NCI-H748 (cell line): ENCODE measurements around the gene EREG.
"Not testable (repeated sequence)": the region's sequence is repeated elsewhere in the genome, so short reads cannot be mapped to it uniquely, and the experiment has no call there.

ENCODE experiments used
- DNase-seq: peaks from one replicate; lab custom pipeline; 2025; ENCODE audit not compliant: unreplicated experiment; lab: John Stamatoyannopoulos, UW

The EREG gene

GRCh38 chr4:74340421-74340820, 24.5 kb upstream of the EREG start:
- not testable (repeated sequence) for DNase-seq

GRCh38 chr4:74344031-74344430, 20.9 kb upstream of the EREG start:
- no peak for DNase-seq

- no peak for DNase-seq
Measured at GRCh38 chr4:74353858-74354257, 11.1 kb upstream of the EREG start.

- DNase-seq = no peak
Measured at GRCh38 chr4:74357965-74358364, 7.0 kb upstream of the EREG start.

GRCh38 chr4:74361671-74362070, 3.3 kb upstream of the EREG start:
- no peak for DNase-seq

GRCh38 chr4:74362347-74362746, 2.6 kb upstream of the EREG start:
- no peak for DNase-seq

GRCh38 chr4:74364256-74364651, 691 bp upstream of the EREG start:
- DNase-seq = no peak

- DNase-seq = peak; percentile 57
Measured at GRCh38 chr4:74365761-74366160, 816 bp downstream of the EREG start.

GRCh38 chr4:74366367-74366911, 1.5 kb downstream of the EREG start:
- DNase-seq = no peak

- no peak for DNase-seq
Measured at GRCh38 chr4:74367656-74368290, 2.8 kb downstream of the EREG start.

GRCh38 chr4:74368596-74368995, 3.7 kb downstream of the EREG start:
- DNase-seq = no peak

- DNase-seq = no peak
Measured at GRCh38 chr4:74369855-74370254, 4.9 kb downstream of the EREG start.

- DNase-seq = peak; percentile 18
Measured at GRCh38 chr4:74370912-74371311, 6.0 kb downstream of the EREG start.

GRCh38 chr4:74374128-74374527, 9.2 kb downstream of the EREG start:
- no peak for DNase-seq

GRCh38 chr4:74374561-74375327, 9.8 kb downstream of the EREG start:
- DNase-seq = no peak

- DNase-seq = no peak
Measured at GRCh38 chr4:74375824-74376426, 11.0 kb downstream of the EREG start.

- DNase-seq = peak; percentile 5
Measured at GRCh38 chr4:74376888-74377483, 12.0 kb downstream of the EREG start.

GRCh38 chr4:74377714-74378113, 12.8 kb downstream of the EREG start:
- no peak for DNase-seq

GRCh38 chr4:74378573-74378972, 13.6 kb downstream of the EREG start:
- DNase-seq = no peak

- DNase-seq = no peak
Measured at GRCh38 chr4:74379912-74380311, 15.0 kb downstream of the EREG start.

GRCh38 chr4:74385386-74385785, 20.4 kb downstream of the EREG start:
- no peak for DNase-seq

- DNase-seq = no peak
Measured at GRCh38 chr4:74386159-74386558, 21.2 kb downstream of the EREG start.
